GM21737 (cell line): ENCODE data around the gene PLA2G4E.

ENCODE experiments used
- ATAC-seq: cut with Tn5 transposase; IDR thresholded peaks from one replicate; pipeline ENCODE4 v1.9.1; 2021; ENCODE audit warnings: mild to moderate bottlenecking, moderate library complexity; ENCODE audit not compliant: unreplicated experiment

PLA2G4E gene

DNA sequence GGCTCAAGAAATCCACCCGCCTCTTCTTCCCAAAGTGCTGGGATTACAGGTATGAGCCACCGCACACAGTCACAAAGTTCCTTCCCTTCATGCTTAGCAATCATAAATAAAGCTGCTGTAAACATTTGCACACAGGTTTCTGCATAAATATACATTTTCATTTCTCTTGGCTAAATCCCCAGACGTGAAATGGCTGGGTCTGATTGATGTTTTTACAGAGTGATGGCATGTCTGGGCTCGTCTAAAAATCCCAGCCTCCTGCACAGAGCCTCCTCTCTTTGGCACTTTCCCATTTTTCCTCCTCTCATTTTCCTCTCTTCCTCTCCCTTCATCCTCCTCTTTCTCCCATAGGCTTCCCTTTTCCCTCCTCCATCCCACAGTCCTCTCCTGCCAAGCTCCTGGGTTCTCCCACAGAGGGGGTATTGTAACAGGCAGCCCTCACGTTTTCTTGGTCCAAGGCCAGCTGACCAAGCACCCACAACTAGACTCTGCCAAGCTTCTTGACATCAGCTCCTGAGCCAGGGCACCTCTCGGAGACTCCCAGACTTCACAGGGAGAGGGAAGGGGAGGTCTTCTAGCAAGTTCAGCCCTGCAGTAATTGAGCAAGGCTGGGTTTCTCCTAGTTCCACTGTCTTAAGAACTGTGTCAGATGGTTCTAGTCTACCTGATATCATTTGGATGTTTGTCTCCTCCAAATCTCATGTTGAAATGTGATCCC is 10.5 kb upstream of the PLA2G4E start:
- ATAC-seq, result no peak

DNA sequence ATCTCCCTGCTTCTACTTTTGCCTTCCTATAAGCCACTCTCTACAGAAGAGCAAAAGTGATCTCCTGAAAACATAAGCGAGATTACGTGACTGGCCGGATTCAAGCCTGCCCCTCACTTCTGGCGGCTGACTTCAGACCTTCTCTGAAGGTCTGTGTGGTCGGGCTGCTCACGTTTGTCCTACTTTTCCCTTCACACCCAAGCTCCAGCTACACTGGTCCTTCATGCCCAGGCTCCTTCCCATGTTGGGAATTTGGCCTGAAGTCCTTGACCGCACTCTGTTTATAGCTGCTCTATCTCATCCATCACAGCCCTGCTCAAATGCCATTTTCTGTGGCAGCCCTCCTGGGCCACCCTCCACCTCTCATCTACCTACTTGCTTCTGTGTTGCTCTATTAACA is 6.7 kb upstream of the PLA2G4E start:
- ATAC-seq, result no peak

DNA sequence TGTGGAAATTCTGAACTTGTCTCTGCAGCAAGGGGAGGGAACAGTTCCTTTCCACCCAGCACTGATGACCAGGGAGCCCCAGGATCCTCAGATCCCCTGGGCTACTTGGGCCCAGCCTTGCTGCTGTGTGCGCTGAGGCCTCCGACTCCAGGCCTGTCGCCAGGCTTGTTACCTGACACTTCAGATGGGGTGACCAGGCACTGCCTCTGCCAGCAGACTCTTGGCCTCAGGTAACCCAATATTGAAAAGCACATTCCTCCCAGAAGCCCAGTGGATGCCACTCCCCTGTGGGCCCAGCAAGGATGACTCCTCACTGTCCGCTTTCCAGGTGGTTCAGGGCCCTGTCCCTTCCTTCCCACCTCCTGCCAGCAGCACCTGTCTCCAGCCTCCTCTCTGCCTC is 3.5 kb upstream of the PLA2G4E start:
- no peak for ATAC-seq

DNA sequence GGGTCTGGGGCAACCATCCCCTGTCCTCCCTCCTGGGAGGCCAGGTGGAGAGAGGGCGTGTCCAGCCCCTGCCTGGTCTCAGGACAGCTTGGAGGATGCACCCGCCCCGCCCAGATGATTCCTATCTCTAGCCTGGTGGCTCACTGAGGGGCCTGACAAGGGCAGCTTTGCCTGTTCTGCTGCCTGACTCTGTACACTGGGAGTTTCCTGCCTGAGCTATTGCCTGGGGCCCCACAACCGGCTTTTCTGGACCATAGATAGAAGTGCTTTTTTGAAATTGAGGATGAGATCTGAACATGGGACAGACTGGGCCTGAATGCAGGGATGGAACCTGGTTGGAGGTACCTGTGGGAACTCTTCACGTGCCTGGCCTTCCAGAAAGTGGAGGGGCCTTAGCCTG is 751 bp upstream of the PLA2G4E start:
- no peak for ATAC-seq

DNA sequence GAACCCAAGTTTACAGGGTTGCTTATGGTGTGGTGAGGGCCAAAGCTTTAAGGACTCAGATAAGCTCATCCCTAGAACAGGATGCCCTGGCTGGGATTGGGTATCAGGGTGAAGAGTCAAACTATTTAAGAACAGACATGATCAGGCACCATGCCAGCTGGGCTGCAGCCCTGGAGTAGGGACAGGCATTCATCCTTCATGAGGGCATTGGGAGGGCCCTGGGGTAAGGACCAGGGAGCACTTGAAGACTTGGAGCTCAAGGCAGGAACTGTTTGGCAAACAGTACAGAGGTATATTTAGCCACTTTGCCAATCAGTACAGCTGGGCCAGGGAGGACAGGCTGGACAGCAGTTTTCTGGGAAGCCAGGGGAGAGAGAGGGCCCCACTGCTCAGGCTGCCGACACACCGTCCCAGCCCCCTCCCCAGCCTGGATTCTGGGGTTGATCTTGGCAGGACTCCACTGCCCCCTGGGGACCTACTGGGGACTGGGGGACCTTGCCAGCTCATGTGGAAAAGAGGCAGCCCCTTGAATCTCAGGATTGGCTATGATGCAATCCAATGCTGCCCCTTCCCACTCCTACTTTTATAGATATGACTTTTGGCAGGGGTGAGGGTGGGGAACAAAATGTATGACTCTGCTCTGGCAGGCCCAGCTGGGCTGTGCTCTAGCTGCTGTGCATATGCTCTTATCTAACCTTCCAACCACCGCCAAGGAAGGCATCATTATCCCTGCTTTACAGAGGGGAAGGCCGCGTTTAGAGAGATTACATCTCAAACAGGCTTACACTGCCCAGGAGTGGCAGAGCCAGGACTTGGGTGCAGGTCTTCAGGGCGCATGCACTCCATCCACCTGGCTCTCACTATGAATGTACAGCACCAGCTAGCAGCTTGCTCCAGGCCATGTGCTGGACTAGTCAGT is 2.3 kb downstream of the PLA2G4E start:
- ATAC-seq, result no peak

DNA sequence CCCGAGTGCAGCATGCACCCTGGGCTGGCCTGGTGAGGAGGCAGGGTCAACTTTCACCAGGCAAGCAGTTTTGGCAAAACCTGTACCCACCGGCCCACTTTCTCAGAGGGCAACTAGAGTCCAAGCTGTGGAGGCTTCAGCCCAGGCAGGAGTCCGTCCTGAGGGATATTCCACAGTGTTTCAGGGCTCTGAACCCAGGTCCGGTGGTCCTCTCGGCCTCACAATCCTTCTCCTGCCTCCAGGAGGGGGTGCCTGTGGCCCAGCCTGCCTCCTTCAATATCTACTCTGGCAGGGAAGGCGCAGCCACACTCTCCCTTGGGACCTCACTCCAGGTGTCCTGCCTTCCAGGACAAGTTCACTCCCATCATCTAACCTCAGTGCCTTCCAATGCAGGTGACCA is 3.9 kb downstream of the PLA2G4E start:
- ATAC-seq, result no peak

DNA sequence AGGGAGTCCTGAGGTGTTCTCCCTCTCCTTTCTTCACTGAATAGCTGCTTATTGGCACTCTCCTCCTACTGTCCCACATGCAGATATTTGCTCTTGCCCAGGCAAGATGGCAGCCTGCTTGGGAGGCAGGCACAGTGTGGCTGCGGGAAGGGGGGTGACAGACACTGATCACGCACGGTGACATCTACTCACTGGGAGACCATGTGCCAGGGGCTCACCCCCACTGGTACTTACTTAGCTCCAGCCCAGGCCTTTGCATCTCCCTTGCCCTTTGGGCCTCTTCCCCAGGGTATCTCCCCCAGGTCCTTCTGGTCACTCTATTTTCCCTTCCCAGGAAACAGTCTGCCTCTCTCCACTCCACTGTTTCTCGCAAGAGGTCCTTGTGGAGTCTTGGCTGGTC is 6.4 kb downstream of the PLA2G4E start:
- ATAC-seq, result no peak

DNA sequence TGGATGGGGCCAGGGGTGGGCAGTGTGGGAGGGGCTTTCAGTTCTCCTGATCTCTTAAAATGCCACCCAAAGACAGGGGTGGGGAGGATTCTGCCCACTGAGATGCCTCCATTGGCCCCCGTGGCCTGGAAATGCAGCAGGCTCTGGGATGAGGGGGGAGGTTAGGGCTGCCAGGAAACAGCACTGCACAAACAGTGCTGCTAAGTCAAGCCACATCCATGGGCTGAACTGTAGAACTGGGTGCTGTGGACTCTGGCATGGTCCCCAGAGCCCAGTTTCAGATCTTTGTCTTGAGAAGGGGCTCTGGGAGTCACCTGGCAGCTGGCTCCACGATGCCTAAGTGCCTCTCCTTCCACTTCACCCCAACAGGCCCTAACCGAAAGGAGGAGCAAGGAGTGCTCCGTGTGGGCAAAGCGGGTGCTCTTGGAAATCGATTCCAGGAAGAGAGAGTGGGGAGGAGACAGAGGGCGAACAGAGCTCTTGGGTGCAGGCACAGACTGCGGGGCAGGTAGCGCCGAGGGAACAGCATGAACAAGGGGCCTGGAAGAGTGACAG is 7.8 kb downstream of the PLA2G4E start:
- no peak for ATAC-seq

DNA sequence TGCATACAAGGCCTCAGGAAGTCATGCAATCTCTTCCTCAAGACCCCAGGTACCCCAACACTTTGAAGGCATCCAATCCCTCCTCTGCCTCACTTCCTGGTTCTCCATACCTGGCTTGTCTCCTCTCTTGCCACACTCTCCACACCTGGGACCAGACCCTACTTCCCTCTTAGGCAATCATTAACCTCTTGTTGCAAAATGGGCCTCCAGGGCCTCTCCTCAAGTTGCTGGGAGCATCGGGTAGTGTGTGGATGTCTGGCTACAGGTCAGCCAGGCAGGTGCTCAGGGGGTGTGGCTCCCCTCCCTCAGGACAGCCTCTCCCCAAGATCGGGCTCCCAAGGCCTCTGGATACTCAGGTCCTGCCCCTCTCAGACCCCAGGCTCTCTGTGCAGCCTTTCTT is 8.6 kb downstream of the PLA2G4E start:
- ATAC-seq, result no peak

DNA sequence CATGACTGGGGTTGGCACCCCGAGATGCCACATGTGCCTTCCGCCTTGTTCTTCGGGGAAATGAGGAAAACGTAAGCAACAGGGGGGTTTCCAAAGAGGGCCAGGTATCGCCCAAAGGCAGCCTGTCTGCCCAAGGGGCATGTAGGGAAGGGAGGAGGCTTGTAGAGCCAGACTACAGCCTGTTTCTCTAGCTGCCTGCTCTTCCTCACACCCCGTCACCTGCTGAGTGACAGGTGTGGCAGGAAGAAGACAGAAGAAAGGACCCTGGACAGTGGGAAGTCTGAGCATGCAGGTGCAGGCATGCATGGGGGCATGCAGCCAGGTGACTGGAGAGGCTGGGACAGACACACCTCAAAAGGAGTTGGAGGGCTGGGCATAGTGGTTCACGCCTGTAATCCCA is 9.8 kb downstream of the PLA2G4E start:
- no peak for ATAC-seq

DNA sequence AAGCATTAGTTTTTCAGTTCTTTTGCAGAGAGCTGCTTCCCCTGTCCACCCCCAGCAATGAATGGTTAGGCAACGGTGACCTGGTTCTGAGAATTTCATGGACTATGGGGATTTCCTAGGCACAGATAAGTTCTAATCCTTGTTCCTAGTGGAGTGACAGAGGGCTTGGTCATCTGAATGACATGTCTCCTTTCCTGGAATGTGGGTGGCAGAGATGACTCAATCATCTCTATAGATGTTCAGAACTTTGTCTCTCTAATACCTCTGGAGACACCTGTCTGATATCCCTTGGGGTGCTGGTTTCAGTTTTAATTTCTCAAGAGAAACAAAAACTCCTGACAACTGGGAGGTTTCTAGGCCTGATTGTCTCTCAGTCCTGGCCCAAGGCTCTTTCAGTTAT is 10.4 kb downstream of the PLA2G4E start:
- no peak for ATAC-seq

DNA sequence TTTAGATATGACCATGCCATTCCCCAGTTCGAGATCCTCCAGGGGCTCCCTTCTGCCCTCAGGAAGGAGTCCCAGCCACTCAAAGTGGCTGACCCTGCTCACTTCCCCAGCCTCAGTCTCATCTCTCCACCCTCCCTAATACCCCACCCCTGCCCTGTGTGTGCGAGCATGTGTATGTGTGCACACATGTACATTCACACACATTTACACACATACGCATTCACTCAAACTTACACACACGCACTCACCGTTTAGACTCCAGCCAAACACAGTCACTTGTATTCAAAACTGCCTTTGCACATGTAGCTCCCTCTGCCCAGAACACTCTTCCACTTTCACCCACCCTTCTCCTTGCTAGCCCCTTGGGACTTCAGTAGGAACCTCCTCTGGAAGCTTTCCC is 11.4 kb downstream of the PLA2G4E start:
- ATAC-seq, result no peak

DNA sequence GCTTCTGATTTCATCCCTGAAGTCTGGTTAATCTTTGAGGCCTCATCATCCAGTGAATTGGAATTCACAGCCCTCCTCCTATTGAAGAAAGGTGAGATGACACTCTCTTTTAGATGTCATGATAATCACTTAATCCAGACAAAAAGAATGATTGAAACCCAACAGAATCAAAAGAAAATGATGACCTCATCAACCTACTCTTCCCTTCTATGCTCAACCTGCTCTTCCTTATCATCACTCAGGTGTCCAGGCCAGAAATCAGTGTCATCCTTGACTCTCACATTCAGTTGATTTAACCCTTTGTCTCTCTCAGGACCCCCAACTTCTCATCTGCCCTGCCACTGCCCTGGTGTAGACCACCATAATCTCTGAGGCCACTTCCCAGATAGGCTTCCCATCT is 11.8 kb downstream of the PLA2G4E start:
- no peak for ATAC-seq

DNA sequence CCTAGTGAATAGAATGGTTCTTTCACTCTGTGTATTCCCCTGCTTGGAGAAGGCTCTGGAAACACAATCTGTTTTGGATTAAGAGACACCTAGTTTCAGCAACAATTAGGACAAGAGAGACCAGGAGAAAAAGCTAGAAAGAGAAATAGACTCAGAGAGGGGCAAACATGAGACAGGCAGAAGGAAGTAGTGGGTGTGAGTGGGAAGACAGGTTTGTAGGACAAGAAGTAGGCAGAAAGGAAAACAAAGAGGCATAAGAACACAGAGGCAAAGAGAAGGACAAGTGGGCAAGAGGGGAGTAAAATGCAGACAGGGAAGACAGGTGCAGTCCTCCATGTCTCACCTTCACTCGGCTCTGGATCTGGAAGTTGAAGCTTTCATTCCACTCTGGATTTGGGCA is 13.5 kb downstream of the PLA2G4E start:
- no peak for ATAC-seq

DNA sequence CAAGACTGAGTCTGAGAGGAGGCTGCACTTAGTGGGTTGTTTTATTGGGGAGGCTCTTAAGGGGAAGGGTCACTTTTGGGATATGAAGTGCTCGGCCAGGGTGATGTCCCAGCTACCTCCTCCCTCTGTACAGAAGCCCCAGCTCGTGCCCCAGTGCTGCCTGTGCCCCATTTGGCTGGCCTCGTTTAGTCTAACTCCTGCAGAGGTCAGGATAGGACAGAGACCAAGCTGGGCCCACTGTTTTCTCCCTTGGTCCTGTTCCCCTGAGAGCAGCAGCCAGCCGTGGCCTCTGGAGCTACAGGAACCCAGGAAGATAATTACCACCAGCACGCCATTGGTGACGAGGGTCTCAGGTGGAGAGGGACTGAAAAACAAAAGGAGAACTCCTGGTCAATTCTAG is 18.5 kb downstream of the PLA2G4E start:
- ATAC-seq, result no peak

DNA sequence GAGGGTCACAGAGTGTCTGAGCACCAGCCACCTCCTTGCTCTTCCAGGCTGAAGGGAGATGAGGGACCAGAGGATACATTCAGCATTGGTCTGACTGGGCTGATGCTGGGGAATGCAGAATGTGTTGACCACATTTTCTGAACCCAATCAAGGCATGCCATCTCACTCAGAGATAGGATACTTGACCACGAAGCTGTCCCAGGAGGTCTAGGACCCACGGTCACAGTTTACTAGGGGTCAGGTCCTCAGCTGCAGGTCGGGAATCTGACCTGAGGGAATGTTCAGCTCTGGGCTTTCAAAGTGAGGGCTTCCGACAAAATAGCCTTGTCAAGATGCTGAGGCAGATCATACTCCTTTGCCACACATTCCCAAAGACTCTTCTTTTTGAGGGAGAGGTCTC is 19.6 kb downstream of the PLA2G4E start:
- no peak for ATAC-seq

DNA sequence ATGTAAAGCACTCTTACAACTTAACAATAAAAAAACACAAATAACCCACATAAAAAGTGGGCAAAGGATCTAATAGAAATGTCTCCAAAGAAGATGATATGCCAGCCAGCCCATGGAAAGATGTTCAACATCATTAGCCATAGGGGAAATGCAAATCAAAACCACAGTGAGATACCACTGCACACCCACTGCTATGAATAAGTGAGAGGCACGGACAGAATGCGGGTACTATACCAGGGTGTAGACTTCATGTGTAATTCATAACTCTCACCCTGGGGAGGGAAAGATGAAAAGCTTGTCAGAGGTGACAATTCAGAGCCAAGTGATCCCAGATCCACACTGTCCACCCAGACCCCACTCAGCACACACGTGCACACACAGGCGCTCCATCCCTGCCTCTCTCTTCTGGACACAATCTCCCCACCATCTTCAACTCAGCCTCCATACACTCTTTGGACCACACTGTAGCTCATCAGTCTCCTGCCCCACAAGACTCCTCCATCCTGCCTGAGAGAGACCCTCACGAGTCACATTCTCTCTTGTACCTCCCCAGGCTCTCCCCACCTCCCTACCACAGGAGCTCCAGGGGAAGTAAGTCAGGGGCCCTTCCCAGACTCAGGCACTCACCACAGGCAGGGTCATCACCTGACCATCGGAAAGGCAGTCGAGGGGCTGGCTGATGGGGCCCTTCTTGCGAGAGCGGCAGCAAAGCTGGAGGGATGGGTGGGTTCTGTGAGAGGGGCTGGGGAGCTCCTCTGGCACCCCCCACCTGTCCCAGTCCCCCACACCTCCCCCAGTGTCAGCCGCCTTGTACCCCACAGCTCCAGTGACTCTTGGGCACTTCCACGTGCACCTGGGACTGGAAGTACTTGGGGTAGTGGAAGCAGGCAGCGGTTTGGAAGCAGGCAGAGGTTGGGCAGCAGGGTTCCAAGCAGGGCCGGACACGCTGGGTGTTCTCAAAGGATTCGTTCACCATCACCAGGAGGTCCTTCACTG is 21.3 kb downstream of the PLA2G4E start:
- no peak for ATAC-seq

DNA sequence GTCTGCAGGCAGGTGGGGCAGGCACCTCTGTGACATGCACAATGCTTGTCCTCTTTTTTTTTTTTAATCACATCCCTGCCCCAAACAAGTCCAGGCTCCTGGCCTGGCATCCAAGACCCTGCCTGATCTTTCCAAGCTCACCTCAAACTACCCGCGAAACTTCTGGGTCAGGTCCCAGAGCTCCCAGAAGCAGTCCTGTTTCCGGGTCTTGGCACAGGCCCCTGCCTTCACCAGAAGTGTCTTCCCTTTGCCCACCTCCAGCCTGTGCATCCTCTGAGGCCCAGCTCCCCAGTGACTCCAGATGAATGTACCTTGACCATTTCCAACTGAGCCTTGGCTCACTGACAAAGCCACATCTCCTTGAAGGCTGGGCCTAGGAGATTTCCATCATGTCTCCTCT is 23.0 kb downstream of the PLA2G4E start:
- no peak for ATAC-seq

DNA sequence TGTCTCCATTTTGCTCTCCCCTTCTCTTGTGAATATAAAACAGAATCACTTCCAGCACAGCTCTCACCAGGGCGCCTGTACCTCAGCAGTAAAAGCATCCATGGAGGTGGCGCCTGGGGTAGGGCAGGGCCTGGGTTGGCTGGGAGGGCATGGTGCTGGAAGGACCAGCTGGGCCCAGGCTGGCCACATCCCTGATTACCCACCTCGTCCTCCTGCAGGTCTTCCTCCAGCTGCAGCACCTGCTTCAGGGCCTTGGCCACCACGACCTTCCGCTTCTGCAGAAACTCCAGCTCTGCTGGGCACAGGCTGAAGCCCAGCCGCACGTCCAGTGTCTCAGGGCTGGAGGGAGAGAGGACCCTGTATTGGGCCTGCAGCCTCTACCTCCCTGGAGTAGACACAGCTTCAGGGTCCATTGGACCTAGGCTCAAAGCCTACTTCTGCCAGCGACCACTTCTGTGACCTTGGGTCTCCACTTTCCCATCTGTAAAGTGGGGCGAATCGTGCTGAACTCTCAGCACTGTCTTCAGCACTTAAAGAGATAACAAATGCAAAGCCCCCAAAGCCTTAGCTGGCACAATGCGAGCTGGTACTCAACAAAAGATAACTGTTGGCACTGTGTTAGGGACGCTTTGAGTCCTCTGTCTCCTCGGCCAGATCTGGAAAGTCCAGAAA is 23.8 kb downstream of the PLA2G4E start:
- ATAC-seq, result no peak

DNA sequence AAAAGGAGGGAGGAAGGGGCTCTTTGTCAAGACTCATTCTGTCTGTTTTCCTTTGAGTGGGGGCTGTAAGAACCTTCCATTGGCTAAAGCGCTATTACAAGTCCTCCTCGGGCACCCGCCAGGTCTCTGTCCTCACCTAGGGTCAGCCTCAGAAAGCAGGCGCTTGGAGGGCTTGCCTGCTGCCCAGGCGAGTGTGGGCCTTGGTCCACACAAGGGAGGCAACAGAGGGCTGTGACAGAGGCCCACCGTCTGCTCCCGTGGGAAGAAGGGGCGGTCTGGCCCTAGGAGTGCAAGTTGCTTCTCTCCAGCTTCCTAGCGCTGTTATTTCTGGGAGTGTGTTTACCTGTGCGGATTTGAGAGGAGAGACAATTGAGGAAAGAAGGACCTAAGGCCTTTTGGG is 24.5 kb downstream of the PLA2G4E start:
- ATAC-seq, result no peak
